ENCODE data around the gene LRRC4C. TPM values are rescaled to one million over a fixed set of nuclear protein-coding genes. Genes with fewer than 3 reads are reported as not detected.

LRRC4C gene
- total RNA-seq, 1 experiment from 2014 or later, result not detected

GRCh38 chr11:40094954-40095353 lies 1364.5 kb downstream of the LRRC4C start:
- Mint-ChIP-seq H3K27me3 (ENCODE audit: unreplicated experiment) (no peaks in the 10 kb centered on the region), H3K36me3 (ENCODE audit: insufficient read depth, unreplicated experiment) (no peaks in the 10 kb centered on the region), H3K27ac (ENCODE audit: unreplicated experiment) (no peak overlapping the region), H3K4me3 (ENCODE audit: low read depth, unreplicated experiment) (no peak overlapping the region), H3K9me3 (ENCODE audit: low read depth, unreplicated experiment) (peaks cover 14% of the 10 kb centered on the region), H3K4me1 (ENCODE audit: low read depth, unreplicated experiment) (no peaks in the 10 kb centered on the region)
- no peak for TF ChIP-seq CTCF (IDR thresholded peaks at IDR 0.05; ENCODE audit: unreplicated experiment)
- CTCF ChIA-PET, result no interaction called here
- intact Hi-C loops (cut with micrococcal nuclease; ENCODE audit: unreplicated experiment), result no loop called here
- no peak for DNase-seq
- no TSS peak for BruUV-seq (replicated peaks)

DNA sequence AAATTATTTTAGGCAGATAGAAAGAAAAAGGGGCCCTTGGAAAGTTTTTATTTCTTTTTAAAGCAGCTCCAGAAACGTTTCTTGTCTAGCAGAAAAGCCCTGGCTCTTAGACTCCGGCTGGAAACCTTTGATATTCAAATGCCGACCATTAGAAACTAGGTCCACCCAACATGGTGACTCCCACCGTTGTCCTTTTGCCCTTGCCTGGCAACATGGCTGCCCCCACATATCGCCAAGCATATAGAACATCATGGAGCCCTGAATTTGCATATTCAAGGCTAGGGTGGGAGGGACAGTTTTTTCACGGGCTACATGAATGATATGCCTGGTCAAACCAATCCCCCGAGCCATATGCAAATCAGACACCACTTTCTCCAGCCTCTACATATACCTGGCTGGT lies 1379.0 kb downstream of the LRRC4C start:
- Mint-ChIP-seq H3K4me3 (ENCODE audit: low read depth, unreplicated experiment) (no peak overlapping the region), H3K4me1 (ENCODE audit: low read depth, unreplicated experiment) (no peaks in the 10 kb centered on the region), H3K27me3 (ENCODE audit: unreplicated experiment) (no peaks in the 10 kb centered on the region), H3K9me3 (ENCODE audit: low read depth, unreplicated experiment) (peaks cover 16% of the 10 kb centered on the region), H3K36me3 (ENCODE audit: insufficient read depth, unreplicated experiment) (no peaks in the 10 kb centered on the region), H3K27ac (ENCODE audit: unreplicated experiment) (no peak overlapping the region)
- no peak for DNase-seq
- no TSS peak for BruUV-seq (replicated peaks)
- intact Hi-C loops (cut with micrococcal nuclease; ENCODE audit: unreplicated experiment), result no loop called here
- no peak for TF ChIP-seq CTCF (IDR thresholded peaks at IDR 0.05; ENCODE audit: unreplicated experiment)
- CTCF ChIA-PET, result no interaction called here
